ENCODE results near the gene FAM110A.
A peak's percentile ranks its signal among the peaks of the same experiment; 100 is the strongest.
"Not testable (repeated sequence)": the region's sequence is repeated elsewhere in the genome, so short reads cannot be mapped to it uniquely, and the experiment has no call there.

Gene FAM110A

DNA sequence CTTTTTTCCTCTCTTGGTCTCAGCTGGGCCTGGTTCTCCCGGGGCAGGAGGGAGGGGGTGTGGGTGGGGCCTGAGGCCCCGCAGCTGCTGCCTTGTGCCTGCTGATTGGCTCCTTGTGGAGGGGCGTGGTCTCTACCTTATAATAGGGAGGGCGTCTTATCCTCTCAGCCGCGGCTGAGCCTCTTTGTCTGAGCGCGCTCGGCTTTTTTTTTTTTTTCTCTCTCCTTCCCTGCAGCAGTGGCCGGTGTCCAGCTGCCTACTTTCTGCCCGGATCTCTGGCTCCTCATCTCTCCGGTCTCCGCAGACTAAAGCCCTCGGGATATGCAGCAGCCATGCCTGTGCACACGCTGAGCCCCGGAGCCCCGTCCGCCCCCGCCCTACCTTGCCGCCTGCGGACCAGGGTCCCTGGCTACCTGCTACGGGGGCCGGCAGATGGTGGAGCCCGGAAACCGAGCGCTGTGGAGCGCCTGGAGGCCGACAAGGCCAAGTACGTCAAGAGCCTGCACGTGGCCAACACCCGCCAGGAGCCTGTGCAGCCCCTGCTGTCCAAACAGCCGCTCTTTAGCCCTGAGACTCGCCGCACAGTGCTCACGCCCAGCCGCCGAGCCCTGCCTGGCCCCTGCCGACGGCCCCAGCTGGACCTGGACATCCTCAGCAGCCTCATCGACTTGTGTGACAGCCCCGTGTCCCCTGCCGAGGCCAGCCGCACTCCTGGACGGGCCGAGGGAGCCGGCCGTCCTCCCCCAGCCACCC is 11.1 kb downstream of the FAM110A start:
- peak; percentile 78 to 85 for DNase-seq (ENCODE audit: low read depth in 2 of 2)

GRCh38 chr20:845226-845868 is 11.8 kb downstream of the FAM110A start:
- no peak for DNase-seq (ENCODE audit: low read depth in 2 of 2)

- no peak for DNase-seq (ENCODE audit: low read depth in 2 of 2)
These were observed 12.7 kb downstream of the FAM110A start for GRCh38 chr20:845941-846893.

DNA sequence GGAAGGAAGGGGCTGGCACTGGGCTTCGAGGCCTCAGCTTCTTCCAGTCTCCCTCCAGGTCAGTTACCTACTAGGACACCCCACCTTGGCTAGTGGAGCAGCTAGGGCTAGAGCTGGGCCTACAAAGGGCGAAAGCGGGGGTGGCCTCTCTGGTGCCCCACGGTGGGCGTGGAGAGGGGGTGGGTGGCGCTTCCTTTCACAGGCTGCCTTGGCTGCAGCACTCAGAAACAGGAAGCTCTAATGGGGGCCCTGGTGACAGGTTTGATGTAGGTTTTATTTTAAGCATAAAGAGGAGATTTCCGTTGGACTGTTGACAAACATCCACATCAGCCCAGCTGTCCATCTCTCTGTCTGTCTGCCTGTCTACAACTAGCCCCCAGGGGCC is 13.4 kb downstream of the FAM110A start:
- peak in 1 of 2 donors; percentile 22 for DNase-seq (ENCODE audit: low read depth in 2 of 2)

GRCh38 chr20:848193-848592 is 14.7 kb downstream of the FAM110A start:
- DNase-seq (ENCODE audit: low read depth in 2 of 2) = no peak

- DNase-seq (ENCODE audit: low read depth in 2 of 2) = not testable (repeated sequence)
These were observed 15.2 kb downstream of the FAM110A start for GRCh38 chr20:848731-849130.

- DNase-seq (ENCODE audit: low read depth in 2 of 2) = no peak
These were observed 20.0 kb downstream of the FAM110A start for GRCh38 chr20:853406-853996.

- DNase-seq (ENCODE audit: low read depth in 2 of 2) = no peak
These were observed 21.1 kb downstream of the FAM110A start for GRCh38 chr20:854601-855000.

GRCh38 chr20:855466-856360 is 22.2 kb downstream of the FAM110A start:
- DNase-seq (ENCODE audit: low read depth in 2 of 2) = no peak

GRCh38 chr20:856361-856775 is 22.9 kb downstream of the FAM110A start:
- no peak for DNase-seq (ENCODE audit: low read depth in 2 of 2)

DNA sequence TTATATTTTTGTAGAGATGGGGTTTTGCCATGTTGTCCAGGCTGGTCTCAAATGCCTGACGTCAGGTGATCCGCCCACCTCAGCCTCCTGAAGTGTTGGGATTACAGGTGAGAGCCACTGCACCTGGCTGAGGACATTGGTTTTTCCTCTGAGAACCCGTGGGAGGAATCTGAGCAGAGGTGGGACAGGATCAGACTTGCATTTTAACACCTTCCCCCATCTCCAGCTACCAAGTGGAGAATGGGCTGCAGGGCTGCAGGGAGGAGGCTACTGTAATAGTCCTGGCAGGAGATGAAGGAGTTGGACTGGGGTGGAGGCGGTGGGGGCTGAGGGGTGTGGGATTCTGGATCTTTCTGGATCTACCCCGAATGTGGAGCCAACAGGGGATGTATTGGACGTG is 24.5 kb downstream of the FAM110A start:
- DNase-seq (ENCODE audit: low read depth in 2 of 2) = no peak

DNA sequence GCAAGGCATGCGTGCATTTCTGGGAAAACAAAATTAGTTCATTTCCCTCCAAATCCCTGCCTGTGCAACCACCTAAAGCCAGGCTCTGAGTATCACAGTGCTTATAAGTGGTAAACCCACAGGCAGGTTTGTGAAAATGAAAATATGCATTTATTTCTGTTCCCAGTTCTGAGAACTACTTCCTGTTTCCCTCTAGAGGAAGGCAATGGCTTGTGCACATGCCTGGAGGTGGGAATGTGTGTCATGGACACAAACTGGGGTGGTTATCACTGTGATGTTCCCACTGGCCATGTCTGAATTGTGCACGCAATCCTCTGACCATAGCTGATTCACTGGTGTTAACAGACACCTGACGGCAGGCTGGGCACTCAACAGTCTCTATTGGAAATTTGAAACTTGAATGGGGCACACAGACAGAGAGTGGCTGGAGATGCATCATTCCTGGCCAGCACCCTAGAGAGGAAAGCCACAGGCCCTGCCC is 26.3 kb downstream of the FAM110A start:
- no peak for DNase-seq (ENCODE audit: low read depth in 2 of 2)

DNA sequence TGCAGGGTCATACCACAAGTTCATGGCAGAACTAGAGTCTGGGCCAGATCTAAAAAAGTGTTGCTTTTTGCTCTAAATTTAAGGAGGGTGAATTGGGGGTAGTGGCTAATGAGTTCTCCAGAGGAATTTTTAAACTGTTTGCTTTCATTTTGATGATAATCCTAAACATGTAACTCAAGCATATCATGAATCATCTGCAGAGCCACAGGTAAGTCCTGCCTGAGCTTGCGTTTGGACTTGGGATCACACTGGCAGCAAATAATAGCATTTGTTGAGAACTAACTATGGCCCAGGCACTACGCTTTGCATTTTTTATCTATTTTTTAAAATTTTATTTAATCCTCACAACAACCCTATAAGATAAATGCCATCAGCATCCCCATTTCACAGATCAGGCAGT is 27.4 kb downstream of the FAM110A start:
- no peak for DNase-seq (ENCODE audit: low read depth in 2 of 2)

- DNase-seq (ENCODE audit: low read depth in 2 of 2) = no peak
These were observed 31.9 kb downstream of the FAM110A start for GRCh38 chr20:865440-865839.

- no peak for DNase-seq (ENCODE audit: low read depth in 2 of 2)
These were observed 34.8 kb downstream of the FAM110A start for GRCh38 chr20:868279-868678.

GRCh38 chr20:869606-870005 is 36.1 kb downstream of the FAM110A start:
- DNase-seq (ENCODE audit: low read depth in 2 of 2) = no peak

GRCh38 chr20:870758-871157 is 37.2 kb downstream of the FAM110A start:
- no peak for DNase-seq (ENCODE audit: low read depth in 2 of 2)

DNA sequence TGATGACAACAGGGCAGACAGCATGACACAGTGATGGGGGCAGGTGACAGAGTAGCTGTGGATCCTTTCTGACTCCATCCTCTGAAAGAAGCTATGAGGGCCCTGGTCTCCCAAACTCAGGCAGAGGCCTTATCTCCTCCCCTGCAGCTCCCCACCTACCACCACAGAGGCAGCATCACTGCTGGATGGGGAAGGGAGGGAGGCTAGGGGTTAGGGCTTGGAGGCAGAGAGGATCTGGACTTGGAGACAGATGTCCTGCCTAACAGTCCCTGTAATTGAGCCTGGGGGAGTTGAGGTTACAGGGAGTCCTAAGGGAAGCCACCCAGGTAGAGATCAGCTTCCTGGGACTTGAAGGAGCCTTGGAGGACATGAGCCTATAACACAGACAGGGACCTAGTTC is 37.9 kb downstream of the FAM110A start:
- no peak for DNase-seq (ENCODE audit: low read depth in 2 of 2)

GRCh38 chr20:871948-872347 is 38.4 kb downstream of the FAM110A start:
- no peak for DNase-seq (ENCODE audit: low read depth in 2 of 2)

DNA sequence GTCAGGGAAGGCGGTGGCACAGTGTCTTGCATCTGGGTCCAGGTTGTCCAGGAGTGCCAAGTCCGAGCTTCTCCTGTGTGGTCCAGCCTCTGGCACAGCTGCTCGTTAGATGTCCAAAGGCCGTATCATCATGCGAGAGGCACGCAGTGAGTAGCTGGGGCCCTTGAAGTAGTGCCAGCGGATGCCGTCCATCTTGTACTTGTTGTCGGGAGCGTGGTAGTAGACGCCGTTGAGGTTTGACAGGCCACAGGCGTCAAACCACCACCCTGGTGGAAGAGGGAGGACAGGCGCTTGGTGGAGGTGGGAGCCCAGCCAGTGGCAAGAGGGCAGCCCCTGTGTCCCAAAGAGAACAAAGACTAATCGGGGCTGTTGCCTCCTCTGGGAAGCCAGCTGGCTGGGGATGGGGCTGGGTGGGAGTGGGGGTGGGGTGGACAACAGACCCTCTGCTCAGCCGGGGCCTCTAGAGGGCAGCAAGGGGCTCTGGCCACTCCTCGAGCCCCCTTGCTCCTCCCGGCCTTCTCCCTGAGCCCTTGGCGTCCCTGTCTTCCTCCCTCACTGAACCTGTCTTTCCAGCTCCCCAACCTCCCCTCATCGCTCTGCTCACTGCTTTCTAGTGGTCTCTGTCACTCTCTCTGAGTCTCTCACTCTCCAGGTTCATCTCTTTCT is 39.5 kb downstream of the FAM110A start:
- DNase-seq (ENCODE audit: low read depth in 2 of 2) = no peak
